Loucy (cell line): ENCODE measurements around the gene GC.

Source experiments
- CTCF ChIP-seq: fragments of 200-600 bp; sonication (generic); conservative IDR thresholded peaks from 2 replicates; pipeline ENCODE4 v1.5.1; 2014; ENCODE audit warnings: mild to moderate bottlenecking, antibody characterized with exemption, low read length
- EZH2phosphoT487 ChIP-seq: fragments of 200-600 bp; IDR thresholded peaks from 2 replicates; pipeline ENCODE4 v1.6.1; 2018; ENCODE audit warnings: antibody characterized with exemption, mild to moderate bottlenecking, moderate library complexity, borderline replicate concordance

GRCh38 chr4:71774136-71774535 is 9.7 kb downstream of the GC start:
- TF ChIP-seq EZH2phosphoT487 (no peak), CTCF (no peak)
